HEK293T (cell line): Measurements from ENCODE around the gene SLC17A4.

Source experiments
- FOXM1 ChIP-seq: fragments of 450-650 bp; IDR thresholded peaks from 2 replicates; pipeline ENCODE4 v1.6.1; 2017; ENCODE audit warnings: mild to moderate bottlenecking, borderline replicate concordance
- NFRKB ChIP-seq: fragments of 450-650 bp; IDR thresholded peaks from 2 replicates; pipeline ENCODE4 v1.6.1; 2016; ENCODE audit warnings: mild to moderate bottlenecking, moderate library complexity

DNA sequence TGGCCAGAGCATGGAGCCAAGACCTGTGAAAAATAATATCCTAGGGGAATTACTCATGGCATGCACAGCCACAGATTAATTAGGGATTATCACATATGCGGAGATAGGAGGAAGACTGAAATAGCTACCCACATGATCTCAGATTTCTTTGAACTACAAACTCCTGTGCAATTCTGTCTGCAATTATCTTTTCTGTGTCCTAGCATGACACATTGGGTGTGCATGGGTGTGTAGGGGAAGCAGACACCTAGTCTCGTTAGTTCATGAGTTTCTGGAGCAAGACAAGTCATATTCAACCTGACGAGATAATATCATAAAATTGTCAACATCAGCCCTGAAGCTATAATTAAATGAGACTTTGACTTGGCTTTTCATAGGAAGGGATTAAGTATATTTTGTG, 3.6 kb upstream of the SLC17A4 start:
- TF ChIP-seq FOXM1 (no peak), NFRKB (no peak)
